ENCODE measurements around the gene RPL21.
"Not testable (repeated sequence)": the region's sequence is repeated elsewhere in the genome, so short reads cannot be mapped to it uniquely, and the experiment has no call there.

DNA sequence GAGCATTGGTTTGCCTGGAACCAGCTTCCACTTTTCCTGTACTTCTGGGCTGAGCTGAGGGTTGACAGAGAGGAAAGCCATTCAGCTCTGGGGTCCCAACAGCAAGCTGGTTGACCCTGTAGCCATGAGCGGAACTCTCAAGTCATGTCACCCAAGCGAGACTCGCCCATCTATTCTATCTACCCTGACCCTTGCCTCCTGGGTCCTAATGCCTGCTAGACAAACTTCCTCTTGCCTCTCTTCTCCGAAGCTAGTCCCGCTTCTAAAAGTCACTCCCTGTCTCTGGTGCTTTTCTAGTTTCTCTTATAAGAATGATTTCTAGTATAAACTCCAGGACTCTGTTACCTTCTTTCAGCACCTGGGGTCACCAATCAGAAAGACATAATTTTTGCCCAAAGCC is 38.0 kb upstream of the RPL21 start:
- TF ChIP-seq, protein P1, sequence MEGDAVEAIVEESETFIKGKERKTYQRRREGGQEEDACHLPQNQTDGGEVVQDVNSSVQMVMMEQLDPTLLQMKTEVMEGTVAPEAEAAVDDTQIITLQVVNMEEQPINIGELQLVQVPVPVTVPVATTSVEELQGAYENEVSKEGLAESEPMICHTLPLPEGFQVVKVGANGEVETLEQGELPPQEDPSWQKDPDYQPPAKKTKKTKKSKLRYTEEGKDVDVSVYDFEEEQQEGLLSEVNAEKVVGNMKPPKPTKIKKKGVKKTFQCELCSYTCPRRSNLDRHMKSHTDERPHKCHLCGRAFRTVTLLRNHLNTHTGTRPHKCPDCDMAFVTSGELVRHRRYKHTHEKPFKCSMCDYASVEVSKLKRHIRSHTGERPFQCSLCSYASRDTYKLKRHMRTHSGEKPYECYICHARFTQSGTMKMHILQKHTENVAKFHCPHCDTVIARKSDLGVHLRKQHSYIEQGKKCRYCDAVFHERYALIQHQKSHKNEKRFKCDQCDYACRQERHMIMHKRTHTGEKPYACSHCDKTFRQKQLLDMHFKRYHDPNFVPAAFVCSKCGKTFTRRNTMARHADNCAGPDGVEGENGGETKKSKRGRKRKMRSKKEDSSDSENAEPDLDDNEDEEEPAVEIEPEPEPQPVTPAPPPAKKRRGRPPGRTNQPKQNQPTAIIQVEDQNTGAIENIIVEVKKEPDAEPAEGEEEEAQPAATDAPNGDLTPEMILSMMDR (conservative IDR thresholded peaks at IDR 0.05) = not testable (repeated sequence)
- TF ChIP-seq ZFX (IDR thresholded peaks at IDR 0.05) = not testable (repeated sequence)

Measured in C4-2B (cell line).